HG03097 (cell line): Measurements from ENCODE around the gene TRPV5.

ENCODE experiments used
- ATAC-seq: cut with Tn5 transposase; IDR thresholded peaks from one replicate; pipeline ENCODE4 v1.9.1; 2021; ENCODE audit not compliant: unreplicated experiment, low FRiP score

TRPV5 gene

GRCh38 chr7:142859411-142859810, 74.1 kb downstream of the TRPV5 start:
- no peak for ATAC-seq
